Measurements from ENCODE around the gene SNPH.

SNPH gene

GRCh38 chr20:1345030-1345755, 79.1 kb downstream of the SNPH start:
- TF ChIP-seq NFIC (IDR thresholded peaks at IDR 0.05) (no peak), TCF12 (IDR thresholded peaks at IDR 0.05; ENCODE audit: low read depth) (no peak), EP300 (IDR thresholded peaks at IDR 0.05; ENCODE audit: borderline replicate concordance) (no peak), EGR1 (IDR thresholded peaks at IDR 0.05) (no peak), CEBPB (IDR thresholded peaks at IDR 0.05) (no peak), FOXM1 (IDR thresholded peaks at IDR 0.05; ENCODE audit: borderline replicate concordance, low read depth) (no peak), RAD21 (IDR thresholded peaks at IDR 0.05; ENCODE audit: low read depth) (no peak)
- TF ChIP-seq, protein P1, sequence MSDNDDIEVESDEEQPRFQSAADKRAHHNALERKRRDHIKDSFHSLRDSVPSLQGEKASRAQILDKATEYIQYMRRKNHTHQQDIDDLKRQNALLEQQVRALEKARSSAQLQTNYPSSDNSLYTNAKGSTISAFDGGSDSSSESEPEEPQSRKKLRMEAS (IDR thresholded peaks at IDR 0.05), result no peak

DNA sequence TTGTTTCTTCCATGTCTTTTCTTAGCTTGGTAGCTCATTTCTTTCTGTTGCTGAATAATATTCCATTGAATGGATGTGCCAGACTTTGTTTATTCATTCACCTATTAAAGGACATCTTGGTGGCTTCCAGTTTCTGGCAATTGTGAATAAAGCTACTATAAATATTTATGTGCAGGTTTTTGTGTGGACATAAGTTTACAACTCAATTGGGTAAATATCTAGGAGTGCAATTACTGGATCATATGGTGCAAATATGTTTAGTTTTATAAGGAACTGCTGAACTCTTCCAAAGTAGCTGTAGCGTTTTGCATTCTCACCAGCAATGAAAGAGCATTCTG, 79.6 kb downstream of the SNPH start:
- no peak for TF ChIP-seq CREB1 (IDR thresholded peaks at IDR 0.05; ENCODE audit: low read depth)
- TF ChIP-seq FOXM1 (IDR thresholded peaks at IDR 0.05; ENCODE audit: borderline replicate concordance, low read depth), result no peak
- TF ChIP-seq, protein P2, sequence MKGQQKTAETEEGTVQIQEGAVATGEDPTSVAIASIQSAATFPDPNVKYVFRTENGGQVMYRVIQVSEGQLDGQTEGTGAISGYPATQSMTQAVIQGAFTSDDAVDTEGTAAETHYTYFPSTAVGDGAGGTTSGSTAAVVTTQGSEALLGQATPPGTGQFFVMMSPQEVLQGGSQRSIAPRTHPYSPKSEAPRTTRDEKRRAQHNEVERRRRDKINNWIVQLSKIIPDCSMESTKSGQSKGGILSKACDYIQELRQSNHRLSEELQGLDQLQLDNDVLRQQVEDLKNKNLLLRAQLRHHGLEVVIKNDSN (IDR thresholded peaks at IDR 0.05), result no peak
- TF ChIP-seq, protein P3, sequence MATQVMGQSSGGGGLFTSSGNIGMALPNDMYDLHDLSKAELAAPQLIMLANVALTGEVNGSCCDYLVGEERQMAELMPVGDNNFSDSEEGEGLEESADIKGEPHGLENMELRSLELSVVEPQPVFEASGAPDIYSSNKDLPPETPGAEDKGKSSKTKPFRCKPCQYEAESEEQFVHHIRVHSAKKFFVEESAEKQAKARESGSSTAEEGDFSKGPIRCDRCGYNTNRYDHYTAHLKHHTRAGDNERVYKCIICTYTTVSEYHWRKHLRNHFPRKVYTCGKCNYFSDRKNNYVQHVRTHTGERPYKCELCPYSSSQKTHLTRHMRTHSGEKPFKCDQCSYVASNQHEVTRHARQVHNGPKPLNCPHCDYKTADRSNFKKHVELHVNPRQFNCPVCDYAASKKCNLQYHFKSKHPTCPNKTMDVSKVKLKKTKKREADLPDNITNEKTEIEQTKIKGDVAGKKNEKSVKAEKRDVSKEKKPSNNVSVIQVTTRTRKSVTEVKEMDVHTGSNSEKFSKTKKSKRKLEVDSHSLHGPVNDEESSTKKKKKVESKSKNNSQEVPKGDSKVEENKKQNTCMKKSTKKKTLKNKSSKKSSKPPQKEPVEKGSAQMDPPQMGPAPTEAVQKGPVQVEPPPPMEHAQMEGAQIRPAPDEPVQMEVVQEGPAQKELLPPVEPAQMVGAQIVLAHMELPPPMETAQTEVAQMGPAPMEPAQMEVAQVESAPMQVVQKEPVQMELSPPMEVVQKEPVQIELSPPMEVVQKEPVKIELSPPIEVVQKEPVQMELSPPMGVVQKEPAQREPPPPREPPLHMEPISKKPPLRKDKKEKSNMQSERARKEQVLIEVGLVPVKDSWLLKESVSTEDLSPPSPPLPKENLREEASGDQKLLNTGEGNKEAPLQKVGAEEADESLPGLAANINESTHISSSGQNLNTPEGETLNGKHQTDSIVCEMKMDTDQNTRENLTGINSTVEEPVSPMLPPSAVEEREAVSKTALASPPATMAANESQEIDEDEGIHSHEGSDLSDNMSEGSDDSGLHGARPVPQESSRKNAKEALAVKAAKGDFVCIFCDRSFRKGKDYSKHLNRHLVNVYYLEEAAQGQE (IDR thresholded peaks at IDR 0.05; ENCODE audit: low read depth), result no peak
- no peak for TF ChIP-seq CEBPB (IDR thresholded peaks at IDR 0.05)
- TF ChIP-seq RAD21 (IDR thresholded peaks at IDR 0.05; ENCODE audit: low read depth), result no peak
- TF ChIP-seq EP300 (IDR thresholded peaks at IDR 0.05; ENCODE audit: borderline replicate concordance), result no peak
- TF ChIP-seq YY1 (IDR thresholded peaks at IDR 0.05; ENCODE audit: low read depth), result no peak
- TF ChIP-seq TEAD4 (IDR thresholded peaks at IDR 0.05), result no peak
- no peak for TF ChIP-seq ZBTB7A (IDR thresholded peaks at IDR 0.05; ENCODE audit: low read depth)
- no peak for TF ChIP-seq NFIC (IDR thresholded peaks at IDR 0.05)
- TF ChIP-seq, protein P1 (IDR thresholded peaks at IDR 0.05), result no peak
- TF ChIP-seq TCF12 (IDR thresholded peaks at IDR 0.05; ENCODE audit: low read depth), result no peak
- TF ChIP-seq EGR1 (IDR thresholded peaks at IDR 0.05), result no peak
- TF ChIP-seq TAF1 (IDR thresholded peaks at IDR 0.05; ENCODE audit: low read depth), result no peak

- TF ChIP-seq EP300 (IDR thresholded peaks at IDR 0.05; ENCODE audit: borderline replicate concordance) (no peak), YY1 (IDR thresholded peaks at IDR 0.05; ENCODE audit: low read depth) (no peak), ZBTB7A (IDR thresholded peaks at IDR 0.05; ENCODE audit: low read depth) (no peak), CEBPB (IDR thresholded peaks at IDR 0.05) (no peak), TCF12 (IDR thresholded peaks at IDR 0.05; ENCODE audit: low read depth) (no peak), RAD21 (IDR thresholded peaks at IDR 0.05; ENCODE audit: low read depth) (no peak), FOXM1 (IDR thresholded peaks at IDR 0.05; ENCODE audit: borderline replicate concordance, low read depth) (no peak), NFIC (IDR thresholded peaks at IDR 0.05) (no peak)
- TF ChIP-seq, protein P1 (IDR thresholded peaks at IDR 0.05), result no peak
- TF ChIP-seq, protein P3 (IDR thresholded peaks at IDR 0.05; ENCODE audit: low read depth), result no peak
Measured at GRCh38 chr20:1346315-1346969, 80.3 kb downstream of the SNPH start.

DNA sequence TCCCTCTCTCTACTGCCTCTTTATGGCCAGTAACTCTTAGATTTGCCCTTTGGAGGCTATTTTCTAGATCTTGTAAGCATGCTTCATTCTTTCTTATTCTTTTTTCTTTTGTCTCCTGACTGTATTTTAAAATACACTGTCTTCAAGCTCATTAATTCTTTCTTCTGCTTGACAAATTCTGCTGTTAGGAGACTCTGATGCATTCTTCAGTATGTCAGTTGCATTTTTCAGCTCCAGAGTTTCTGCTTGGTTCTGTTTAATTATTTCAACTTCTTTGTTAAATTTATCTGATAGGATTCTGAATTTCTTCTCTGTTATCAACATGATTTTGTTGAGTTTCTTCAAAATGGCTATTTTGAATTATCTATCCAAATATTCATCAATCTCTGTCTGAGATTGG, 87.9 kb downstream of the SNPH start:
- TF ChIP-seq, protein P3 (IDR thresholded peaks at IDR 0.05; ENCODE audit: low read depth), result no peak
- TF ChIP-seq, protein P2 (IDR thresholded peaks at IDR 0.05), result no peak
- TF ChIP-seq TCF12 (IDR thresholded peaks at IDR 0.05; ENCODE audit: low read depth) (no peak), YY1 (IDR thresholded peaks at IDR 0.05; ENCODE audit: low read depth) (no peak), TEAD4 (IDR thresholded peaks at IDR 0.05) (no peak), CEBPB (IDR thresholded peaks at IDR 0.05) (no peak), CREB1 (IDR thresholded peaks at IDR 0.05; ENCODE audit: low read depth) (no peak), EP300 (IDR thresholded peaks at IDR 0.05; ENCODE audit: borderline replicate concordance) (no peak), NFIC (IDR thresholded peaks at IDR 0.05) (no peak), EGR1 (IDR thresholded peaks at IDR 0.05) (no peak), ZBTB7A (IDR thresholded peaks at IDR 0.05; ENCODE audit: low read depth) (no peak), FOXM1 (IDR thresholded peaks at IDR 0.05; ENCODE audit: borderline replicate concordance, low read depth) (no peak), RAD21 (IDR thresholded peaks at IDR 0.05; ENCODE audit: low read depth) (no peak), TAF1 (IDR thresholded peaks at IDR 0.05; ENCODE audit: low read depth) (no peak)
- TF ChIP-seq, protein P1 (IDR thresholded peaks at IDR 0.05), result no peak

Measured in Ishikawa (cell line).